ENCODE measurements around the gene LRMDA.

Gene LRMDA

GRCh38 chr10:75936841-75937240, 505.4 kb downstream of the LRMDA start:
- Histone ChIP-seq H2AFZ (ENCODE audit: low read depth, low read length, severe bottlenecking) (no peak overlapping the region), H3K27ac (ENCODE audit: low read depth, low read length) (no peak overlapping the region), H3K9me2 (replicated peaks; ENCODE audit: insufficient read depth, low read length) (no peaks in the 10 kb centered on the region; the same call in 1 of the 2 replicates), H3K9ac (ENCODE audit: low read length) (no peak overlapping the region), H3K4me3 (ENCODE audit: insufficient read depth, low read length, poor library complexity, severe bottlenecking) (no peak overlapping the region), H3K79me2 (ENCODE audit: insufficient read depth, low read length) (no peaks in the 10 kb centered on the region), H3K9me3 (ENCODE audit: insufficient read depth, low read length) (no peaks in the 10 kb centered on the region), H3K4me2 (ENCODE audit: low read depth, low read length, poor library complexity, severe bottlenecking) (no peak overlapping the region), H3K36me3 (ENCODE audit: low read length) (no peaks in the 10 kb centered on the region), H3F3A (ENCODE audit: insufficient read depth) (no peaks in the 10 kb centered on the region), H3K27me3 (ENCODE audit: low read length) (no peaks in the 10 kb centered on the region), H4K20me1 (ENCODE audit: low read depth, low read length) (no peaks in the 10 kb centered on the region)
- TF ChIP-seq, protein P1, sequence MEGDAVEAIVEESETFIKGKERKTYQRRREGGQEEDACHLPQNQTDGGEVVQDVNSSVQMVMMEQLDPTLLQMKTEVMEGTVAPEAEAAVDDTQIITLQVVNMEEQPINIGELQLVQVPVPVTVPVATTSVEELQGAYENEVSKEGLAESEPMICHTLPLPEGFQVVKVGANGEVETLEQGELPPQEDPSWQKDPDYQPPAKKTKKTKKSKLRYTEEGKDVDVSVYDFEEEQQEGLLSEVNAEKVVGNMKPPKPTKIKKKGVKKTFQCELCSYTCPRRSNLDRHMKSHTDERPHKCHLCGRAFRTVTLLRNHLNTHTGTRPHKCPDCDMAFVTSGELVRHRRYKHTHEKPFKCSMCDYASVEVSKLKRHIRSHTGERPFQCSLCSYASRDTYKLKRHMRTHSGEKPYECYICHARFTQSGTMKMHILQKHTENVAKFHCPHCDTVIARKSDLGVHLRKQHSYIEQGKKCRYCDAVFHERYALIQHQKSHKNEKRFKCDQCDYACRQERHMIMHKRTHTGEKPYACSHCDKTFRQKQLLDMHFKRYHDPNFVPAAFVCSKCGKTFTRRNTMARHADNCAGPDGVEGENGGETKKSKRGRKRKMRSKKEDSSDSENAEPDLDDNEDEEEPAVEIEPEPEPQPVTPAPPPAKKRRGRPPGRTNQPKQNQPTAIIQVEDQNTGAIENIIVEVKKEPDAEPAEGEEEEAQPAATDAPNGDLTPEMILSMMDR (IDR thresholded peaks at IDR 0.05; ENCODE audit: insufficient read depth, low read length, poor library complexity, severe bottlenecking): no peak
- no peak for TF ChIP-seq EZH2phosphoT487 (conservative IDR thresholded peaks at IDR 0.05; ENCODE audit: low read length)

- TF ChIP-seq, protein P1 (IDR thresholded peaks at IDR 0.05; ENCODE audit: insufficient read depth, low read length, poor library complexity, severe bottlenecking): no peak
- no peak for TF ChIP-seq EZH2phosphoT487 (conservative IDR thresholded peaks at IDR 0.05; ENCODE audit: low read length)
- Histone ChIP-seq H3F3A (ENCODE audit: insufficient read depth) (no peaks in the 10 kb centered on the region), H3K27ac (ENCODE audit: low read depth, low read length) (no peak overlapping the region), H3K9me2 (replicated peaks; ENCODE audit: insufficient read depth, low read length) (no peaks in the 10 kb centered on the region), H3K4me3 (ENCODE audit: insufficient read depth, low read length, poor library complexity, severe bottlenecking) (no peak overlapping the region), H2AFZ (ENCODE audit: low read depth, low read length, severe bottlenecking) (no peak overlapping the region), H3K4me2 (ENCODE audit: low read depth, low read length, poor library complexity, severe bottlenecking) (no peak overlapping the region), H3K36me3 (ENCODE audit: low read length) (no peaks in the 10 kb centered on the region), H4K20me1 (ENCODE audit: low read depth, low read length) (no peaks in the 10 kb centered on the region), H3K9ac (ENCODE audit: low read length) (no peak overlapping the region), H3K79me2 (ENCODE audit: insufficient read depth, low read length) (no peaks in the 10 kb centered on the region), H3K27me3 (ENCODE audit: low read length) (no peaks in the 10 kb centered on the region), H3K9me3 (ENCODE audit: insufficient read depth, low read length) (no peaks in the 10 kb centered on the region)
Observed at GRCh38 chr10:75937823-75938222, 506.4 kb downstream of the LRMDA start.

DNA sequence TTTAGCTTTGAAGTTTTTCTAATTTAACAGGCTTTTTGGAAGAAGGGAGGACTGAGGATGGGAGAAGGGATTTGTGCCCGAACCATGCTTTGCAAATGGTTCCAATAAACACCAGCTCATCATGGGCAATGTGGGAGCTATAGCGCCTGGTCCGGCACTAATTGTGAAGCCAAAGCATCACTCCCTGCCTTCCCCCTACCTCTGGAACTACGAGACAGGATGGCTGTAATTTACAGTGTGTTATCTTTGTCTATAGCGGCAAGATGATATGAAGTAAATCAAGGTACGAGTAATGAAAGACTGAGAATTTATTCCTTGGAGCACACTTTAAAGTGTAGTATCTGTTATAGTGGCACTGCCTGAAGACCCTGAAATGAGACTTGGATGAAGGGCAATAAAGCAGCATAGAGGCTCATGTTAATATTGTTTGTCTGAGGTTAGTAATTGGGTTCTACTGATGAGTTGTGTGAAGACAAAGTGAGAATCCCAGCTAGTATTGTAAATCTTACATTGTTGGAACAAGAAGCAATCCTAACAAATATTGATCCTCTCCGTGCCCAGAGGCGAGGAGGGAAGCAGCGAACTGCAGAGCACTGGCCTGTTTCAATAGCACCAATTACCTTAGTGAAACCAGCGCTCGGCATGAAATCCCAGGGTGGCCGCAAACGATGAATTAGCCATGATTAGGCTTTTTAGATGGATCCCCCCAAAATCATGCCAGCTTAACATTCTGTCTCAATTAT, 507.1 kb downstream of the LRMDA start:
- Histone ChIP-seq H3K79me2 (ENCODE audit: insufficient read depth, low read length) (no peaks in the 10 kb centered on the region), H3F3A (ENCODE audit: insufficient read depth) (no peaks in the 10 kb centered on the region), H3K9me2 (replicated peaks; ENCODE audit: insufficient read depth, low read length) (no peaks in the 10 kb centered on the region), H3K36me3 (ENCODE audit: low read length) (no peaks in the 10 kb centered on the region), H2AFZ (ENCODE audit: low read depth, low read length, severe bottlenecking) (no peak overlapping the region), H3K4me2 (ENCODE audit: low read depth, low read length, poor library complexity, severe bottlenecking) (no peak overlapping the region), H3K9me3 (ENCODE audit: insufficient read depth, low read length) (no peaks in the 10 kb centered on the region), H3K27me3 (ENCODE audit: low read length) (no peaks in the 10 kb centered on the region), H3K9ac (ENCODE audit: low read length) (no peak overlapping the region), H3K27ac (ENCODE audit: low read depth, low read length) (no peak overlapping the region), H4K20me1 (ENCODE audit: low read depth, low read length) (no peaks in the 10 kb centered on the region), H3K4me3 (ENCODE audit: insufficient read depth, low read length, poor library complexity, severe bottlenecking) (no peak overlapping the region)
- TF ChIP-seq, protein P1 (IDR thresholded peaks at IDR 0.05; ENCODE audit: insufficient read depth, low read length, poor library complexity, severe bottlenecking): no peak
- no peak for TF ChIP-seq EZH2phosphoT487 (conservative IDR thresholded peaks at IDR 0.05; ENCODE audit: low read length)

Data from SU-DHL-6 (cell line).